MM.1S (cell line): Measurements from ENCODE around the gene SPTBN1.

Experiments
- DNase-seq: peaks from one replicate; pipeline ENCODE4 v3.0.0-alpha.2; 2015
- H2AFZ ChIP-seq: fragments of 300-600 bp; sonication (generic); 2 replicates; pipeline ENCODE4 v1.6.0; 2016; ENCODE audit warnings: antibody characterized with exemption, low read length
- H3F3A ChIP-seq: fragments of 300-600 bp; sonication (generic); 2 replicates; pipeline ENCODE4 v1.6.1; 2016; ENCODE audit warnings: mild to moderate bottlenecking, antibody characterized with exemption, low read length, moderate library complexity, mixed read lengths; ENCODE audit not compliant: insufficient read depth
- H3K27ac ChIP-seq: fragments of 300-600 bp; sonication (generic); 2 replicates; pipeline ENCODE4 v1.5.1; 2016; ENCODE audit warnings: mild to moderate bottlenecking, low read length
- H3K27me3 ChIP-seq: fragments of 300-600 bp; sonication (generic); replicated peaks from 2 replicates; pipeline ENCODE4 v1.6.0; 2016; ENCODE audit warnings: low read length; ENCODE audit not compliant: insufficient read depth
- H3K36me3 ChIP-seq: fragments of 300-600 bp; sonication (generic); replicated peaks from 2 replicates; pipeline ENCODE4 v1.6.1; 2016; ENCODE audit warnings: mild to moderate bottlenecking, low read length, mixed read lengths; ENCODE audit not compliant: insufficient read depth
- H3K4me1 ChIP-seq: fragments of 300-600 bp; sonication (generic); 2 replicates; pipeline ENCODE4 v1.6.1; 2016; ENCODE audit warnings: low read length, mixed read lengths
- H3K4me2 ChIP-seq: fragments of 300-600 bp; sonication (generic); 2 replicates; pipeline ENCODE4 v1.6.0; 2016; ENCODE audit warnings: low read depth, low read length
- H3K4me3 ChIP-seq: fragments of 300-600 bp; sonication (generic); 2 replicates; pipeline ENCODE4 v1.5.1; 2016; ENCODE audit warnings: low read length, mixed read lengths
- H3K79me2 ChIP-seq: fragments of 300-600 bp; sonication (generic); 2 replicates; pipeline ENCODE4 v1.6.1; 2016; ENCODE audit warnings: mixed run types, low read length, mixed read lengths
- H3K9ac ChIP-seq: fragments of 300-600 bp; sonication (generic); 2 replicates; pipeline ENCODE4 v1.6.1; 2016; ENCODE audit warnings: low read length, mixed read lengths
- H3K9me2 ChIP-seq: fragments of 300-600 bp; sonication (generic); replicated peaks from 2 replicates; pipeline ENCODE4 v1.6.1; 2016; ENCODE audit warnings: mild to moderate bottlenecking, low read length, mixed read lengths; ENCODE audit not compliant: insufficient read depth
- H3K9me3 ChIP-seq: fragments of 300-600 bp; sonication (generic); replicated peaks from 2 replicates; pipeline ENCODE4 v1.6.1; 2016; ENCODE audit warnings: mild to moderate bottlenecking, low read length, mixed read lengths; ENCODE audit not compliant: insufficient read depth
- H4K20me1 ChIP-seq: fragments of 300-600 bp; sonication (generic); 2 replicates; pipeline ENCODE4 v1.6.1; 2016; ENCODE audit warnings: mild to moderate bottlenecking, low read length, moderate library complexity, mixed read lengths; ENCODE audit not compliant: insufficient read depth
- CTCF ChIP-seq: fragments of 300-600 bp; sonication (generic); IDR thresholded peaks from 2 replicates; pipeline ENCODE4 v1.5.1; 2016; ENCODE audit warnings: antibody characterized with exemption, low read length, mixed read lengths
- EZH2 ChIP-seq: fragments of 300-600 bp; sonication (generic); optimal IDR thresholded peaks from 2 replicates; pipeline ENCODE3; 2017; ENCODE audit warnings: low read depth, mild to moderate bottlenecking, antibody characterized with exemption, low read length, mixed read lengths
- EZH2phosphoT487 ChIP-seq: fragments of 300-600 bp; sonication (generic); IDR thresholded peaks from 2 replicates; pipeline ENCODE4 v1.6.1; 2018; ENCODE audit warnings: antibody characterized with exemption, low read length

SPTBN1 gene

DNA sequence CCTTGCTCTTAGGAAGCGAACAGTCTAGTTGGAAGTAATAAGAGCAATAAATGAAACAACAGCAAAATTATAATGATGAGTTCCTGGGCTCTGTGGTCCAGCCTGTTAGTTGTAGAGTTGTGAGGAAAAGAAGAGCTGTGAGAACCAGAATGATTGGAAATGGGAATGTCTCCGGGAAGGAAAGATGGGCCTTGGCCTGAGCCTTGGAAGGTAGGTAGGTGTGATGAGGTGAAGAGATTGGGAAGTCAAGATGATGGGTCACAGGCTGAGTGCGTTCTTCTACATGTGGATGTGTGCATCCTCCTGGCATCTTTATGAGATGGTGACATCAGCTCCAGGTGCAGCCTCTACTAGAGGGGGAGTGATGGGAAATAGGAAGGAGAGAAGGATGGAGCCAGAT lies 152.1 kb downstream of the SPTBN1 start:
- Histone ChIP-seq H4K20me1 (peaks cover 71% of the 10 kb centered on the region), H3K9ac (no peak overlapping the region), H3K9me2 (no peaks in the 10 kb centered on the region), H3K9me3 (no peaks in the 10 kb centered on the region), H3K4me3 (no peak overlapping the region), H3K36me3 (0 out of 2 replicates have a peak, but pooled peaks cover 11% of the 10 kb centered on the region), H3K27me3 (no peaks in the 10 kb centered on the region), H3K79me2 (peaks cover 100% of the 10 kb centered on the region), H3K4me2 (no peak overlapping the region), H3F3A (no peaks in the 10 kb centered on the region), H3K4me1 (no peaks in the 10 kb centered on the region), H2AFZ (no peak overlapping the region), H3K27ac (no peak overlapping the region)
- no peak for DNase-seq
- TF ChIP-seq CTCF = no peak
- no peak for TF ChIP-seq EZH2
- TF ChIP-seq EZH2phosphoT487 = no peak

DNA sequence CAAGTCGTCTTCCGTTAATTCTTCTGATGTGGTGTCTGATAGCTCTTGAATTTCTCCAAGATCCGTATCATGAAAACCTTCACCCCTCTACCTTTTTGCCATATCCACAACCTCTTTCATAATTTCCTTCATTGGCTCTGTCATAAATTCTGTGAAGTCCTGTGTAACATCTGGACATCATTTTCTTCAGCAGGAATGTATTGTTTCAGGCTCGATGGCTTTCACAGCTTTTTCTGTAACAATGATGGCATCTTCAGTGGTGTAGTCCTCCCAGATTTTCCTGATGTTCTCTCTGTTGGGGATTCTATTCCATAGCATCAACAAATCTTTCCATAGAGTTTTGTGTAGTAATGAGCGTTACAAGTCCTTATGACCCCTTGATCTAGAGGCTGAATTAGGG lies 153.1 kb downstream of the SPTBN1 start:
- TF ChIP-seq CTCF (no peak), EZH2phosphoT487 (no peak), EZH2 (no peak)
- Histone ChIP-seq H3K4me3 (no peak overlapping the region), H3K9ac (no peak overlapping the region), H3K36me3 (0 out of 2 replicates have a peak, but pooled peaks cover 14% of the 10 kb centered on the region), H3K4me1 (no peaks in the 10 kb centered on the region), H3K27ac (no peak overlapping the region), H4K20me1 (peaks cover 66% of the 10 kb centered on the region), H3K27me3 (no peaks in the 10 kb centered on the region), H3F3A (no peaks in the 10 kb centered on the region), H3K9me2 (no peaks in the 10 kb centered on the region), H3K4me2 (no peak overlapping the region), H3K79me2 (peaks cover 100% of the 10 kb centered on the region), H2AFZ (no peak overlapping the region), H3K9me3 (no peaks in the 10 kb centered on the region)
- DNase-seq = no peak

GRCh38 chr2:54609647-54610046 lies 153.5 kb downstream of the SPTBN1 start:
- peaks cover 100% of the 10 kb centered on the region for H3K79me2 ChIP-seq
- H3K4me1 ChIP-seq = no peaks in the 10 kb centered on the region
- peaks cover 62% of the 10 kb centered on the region for H4K20me1 ChIP-seq

More at GRCh38 chr2:54609647-54610046, 153.5 kb downstream of the SPTBN1 start:
- Histone ChIP-seq H3K27me3 (no peaks in the 10 kb centered on the region), H3K4me2 (no peak overlapping the region), H3K36me3 (0 out of 2 replicates have a peak, but pooled peaks cover 14% of the 10 kb centered on the region), H2AFZ (no peak overlapping the region), H3F3A (no peaks in the 10 kb centered on the region), H3K9me2 (no peaks in the 10 kb centered on the region), H3K27ac (no peak overlapping the region), H3K9me3 (no peaks in the 10 kb centered on the region), H3K9ac (no peak overlapping the region), H3K4me3 (no peak overlapping the region)
- TF ChIP-seq CTCF = no peak
- no peak for TF ChIP-seq EZH2phosphoT487
- TF ChIP-seq EZH2 = no peak
- no peak for DNase-seq
